HepG2 (cell line): ENCODE results near the gene GJC2. TPM values are rescaled to one million over a fixed set of nuclear protein-coding genes. Genes with fewer than 3 reads are reported as not detected.

Experiments
- ETS1 ChIP-seq: sonication (generic); formaldehyde crosslinking; IDR thresholded peaks from 2 replicates; pipeline ENCODE4 v1.4.0; 2020; ENCODE audit warnings: missing genetic modification reagents
- FOSL2 ChIP-seq: sonication (generic); formaldehyde crosslinking; IDR thresholded peaks from 2 replicates; pipeline ENCODE4 v1.4.0; 2020; ENCODE audit warnings: missing genetic modification reagents
- MED1 ChIP-seq: sonication (generic); formaldehyde crosslinking; IDR thresholded peaks from 2 replicates; pipeline ENCODE4 v1.4.0; 2020; ENCODE audit warnings: missing genetic modification reagents
- MTA3 ChIP-seq: sonication (generic); formaldehyde crosslinking; IDR thresholded peaks from 2 replicates; pipeline ENCODE4 v1.4.0; 2020; ENCODE audit warnings: missing genetic modification reagents
- NR2C2 ChIP-seq: sonication (generic); formaldehyde crosslinking; IDR thresholded peaks from 2 replicates; pipeline ENCODE4 v1.4.0; 2020; ENCODE audit warnings: missing genetic modification reagents, mild to moderate bottlenecking, moderate library complexity, borderline replicate concordance
- RARA ChIP-seq: IDR thresholded peaks from 2 replicates; pipeline ENCODE4 v1.6.1; 2016; ENCODE audit warnings: missing genetic modification reagents, missing compliant biosample characterization
- THAP9 ChIP-seq: sonication (generic); formaldehyde crosslinking; IDR thresholded peaks from 2 replicates; pipeline ENCODE4; 2020; ENCODE audit warnings: missing genetic modification reagents, mild to moderate bottlenecking, borderline replicate concordance
- ZBTB7A ChIP-seq: sonication (generic); formaldehyde crosslinking; IDR thresholded peaks from 2 replicates; pipeline ENCODE4 v1.8.0; 2022; ENCODE audit warnings: mild to moderate bottlenecking, missing genetic modification reagents
- ZFP62 ChIP-seq: sonication (generic); formaldehyde crosslinking; IDR thresholded peaks from 2 replicates; pipeline ENCODE4 v1.4.0; 2020; ENCODE audit warnings: missing genetic modification reagents
- ZNF142 ChIP-seq: sonication (generic); formaldehyde crosslinking; IDR thresholded peaks from 2 replicates; pipeline ENCODE4 v1.4.0; 2020; ENCODE audit warnings: missing genetic modification reagents
- ZNF512 ChIP-seq: sonication (generic); formaldehyde crosslinking; IDR thresholded peaks from 2 replicates; pipeline ENCODE4 v1.4.0; 2020; ENCODE audit warnings: mild to moderate bottlenecking, missing genetic modification reagents
- ZNF530 ChIP-seq: sonication (generic); formaldehyde crosslinking; IDR thresholded peaks from 2 replicates; pipeline ENCODE4 v1.5.0; 2020; ENCODE audit warnings: low read depth, mild to moderate bottlenecking, missing genetic modification reagents
- ZNF615 ChIP-seq: sonication (generic); formaldehyde crosslinking; IDR thresholded peaks from 2 replicates; pipeline ENCODE4 v1.5.0; 2020; ENCODE audit warnings: mild to moderate bottlenecking, missing genetic modification reagents, borderline replicate concordance
- ZNF800 ChIP-seq: sonication (generic); formaldehyde crosslinking; IDR thresholded peaks from 2 replicates; pipeline ENCODE4 v1.4.0; 2020; ENCODE audit warnings: missing genetic modification reagents
- polyA plus RNA-seq, 8 experiments: library from polyadenylated mRNA; depleted of rRNA in 3 of 8; stranded (reverse) in 7 of 8; unstranded in 1 of 8; fragments of >200 nt; fragmentation: Illumina TruSeq in 4 of 8; extraction: Trizol in 4 of 8; gene quantifications; 2 replicates each; pipeline versions ENCODE4 v1.2.1 to v1.2.3, GENCODE V29; 2011 to 2016; ENCODE audit warnings: low read depth in 4 of 8, missing spikeins in 1 of 8, mixed read lengths in 1 of 8; ENCODE audit not compliant: insufficient read depth in 1 of 8
- total RNA-seq, 5 experiments: library from RNA; depleted of rRNA; stranded (reverse); fragments of >200 nt; fragmentation: Illumina TruSeq; extraction: Trizol; gene quantifications; 2 replicates each; pipeline ENCODE4 v1.2.3, GENCODE V29; 2016; ENCODE audit warnings: low read depth in 1 of 5

GJC2 gene
- total and polyA plus RNA-seq, 2 of the 13 experiments (the other 11 are each of a cell fraction or from before 2014, with no cell fraction given): 1.6 to 3.8 TPM

GRCh38 chr1:228102791-228103620 is 46.7 kb upstream of the GJC2 start, which contains the start of gene C1orf35 (continued):
- TF ChIP-seq ZNF800 (CRISPR knock-in tag): peak; percentile 96
- TF ChIP-seq ZNF512 (CRISPR knock-in tag): no peak
- TF ChIP-seq THAP9: peak; percentile 93
- peak; percentile 93 for TF ChIP-seq ZBTB7A (CRISPR knock-in tag)
- peak; percentile 56 for TF ChIP-seq FOSL2 (CRISPR knock-in tag)
- peak; percentile 47; the same call in 1 of the 2 replicates for TF ChIP-seq ETS1 (CRISPR knock-in tag)
- TF ChIP-seq ZNF530 (CRISPR knock-in tag): no peak
- TF ChIP-seq MED1 (CRISPR knock-in tag): peak; percentile 70
- no peak for TF ChIP-seq MTA3
- 0 out of 2 replicates have a peak, but pooled peaks have one; percentile 29 for TF ChIP-seq RARA
- no peak for TF ChIP-seq ZFP62 (CRISPR knock-in tag)
- no peak for TF ChIP-seq ZNF142 (CRISPR knock-in tag)
- peak; percentile 94 for TF ChIP-seq NR2C2
- TF ChIP-seq ZNF615 (CRISPR knock-in tag): peak; percentile 57; the same call in 1 of the 2 replicates
